Stimulated activated CD8-positive, alpha-beta memory T cell treated with anti-CD3 and anti-CD28 coated beads, Interleukin-12 subunit alpha, Interleukin-12 subunit beta, amount 100 ng/mL, for 4 hours (primary cell): ENCODE results near the gene PRPF38B.

ENCODE experiments used
- DNase-seq: peaks from one replicate; pipeline ENCODE4 v3.0.0-alpha.2; 2020; ENCODE audit warnings: low read depth

PRPF38B gene

GRCh38 chr1:108717774-108718316 lies 25.7 kb downstream of the PRPF38B start:
- no peak for DNase-seq

GRCh38 chr1:108718927-108719655 lies 27.0 kb downstream of the PRPF38B start:
- no peak for DNase-seq

DNA sequence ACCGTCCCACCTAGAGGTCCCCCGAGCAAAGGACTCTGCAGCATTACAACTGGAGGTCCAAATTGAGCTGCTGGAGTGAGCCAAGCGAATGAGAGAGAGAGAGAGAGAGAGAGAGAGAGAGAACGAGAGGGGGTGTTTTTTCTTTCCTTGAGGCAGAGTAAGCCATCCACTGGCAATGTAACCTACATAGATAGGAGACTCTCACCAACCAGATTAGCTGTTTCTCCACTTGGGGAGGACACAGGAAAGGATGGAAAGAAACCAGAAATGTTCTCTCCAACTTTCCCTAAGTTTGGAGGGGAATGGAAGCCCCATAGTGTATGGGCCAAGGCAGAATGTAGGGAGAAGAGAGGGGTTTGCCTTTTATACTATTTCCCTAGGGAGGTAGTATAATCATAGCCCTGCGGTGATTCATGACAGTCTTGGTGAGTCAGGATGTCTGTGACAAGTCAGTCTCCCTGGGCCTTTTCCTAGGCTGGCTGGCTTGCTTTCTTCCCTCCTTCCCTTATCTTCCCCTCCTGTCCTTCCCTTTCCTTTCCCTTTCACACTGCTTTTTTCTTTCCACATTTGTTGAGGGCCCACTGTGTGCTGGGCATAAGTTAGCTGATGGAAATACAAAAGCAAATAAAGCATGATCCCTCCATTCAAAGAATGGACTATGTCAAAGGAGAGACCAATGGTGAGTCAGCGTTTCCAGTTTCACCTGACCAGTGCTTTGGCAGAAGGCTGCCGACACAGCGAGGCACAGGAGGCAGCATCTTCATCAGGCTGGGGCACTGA lies 27.7 kb downstream of the PRPF38B start:
- no peak for DNase-seq

GRCh38 chr1:108722292-108722691 lies 30.2 kb downstream of the PRPF38B start:
- no peak for DNase-seq

- DNase-seq = no peak
Measured at GRCh38 chr1:108725906-108726305, 33.8 kb downstream of the PRPF38B start.

DNA sequence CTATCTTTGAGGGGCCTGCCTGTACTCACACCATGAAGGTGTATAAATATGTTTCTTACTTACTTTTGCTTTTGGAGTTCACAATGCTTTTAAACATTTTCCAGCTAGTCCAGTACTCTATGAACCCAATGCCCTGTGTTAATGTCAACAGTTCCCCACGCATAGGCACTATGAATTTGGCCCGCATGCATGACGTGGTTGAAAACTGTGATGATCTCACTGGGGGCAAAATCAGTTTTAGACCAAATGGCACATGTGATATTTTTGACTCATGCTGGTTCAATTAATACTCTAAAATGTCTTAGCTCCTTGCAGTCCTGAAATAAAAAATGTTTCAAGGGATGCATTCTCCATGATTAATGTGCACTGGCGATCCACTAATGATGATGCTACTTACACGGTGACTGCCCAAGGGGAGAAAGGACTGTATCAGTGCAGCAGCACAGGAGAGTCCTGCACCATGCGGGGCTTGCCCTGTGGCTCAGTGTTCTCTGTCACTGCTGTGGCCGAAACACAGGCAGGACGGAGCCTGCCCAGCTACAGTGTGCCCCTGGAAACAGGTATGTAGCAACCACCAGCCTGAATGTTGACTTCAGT lies 36.3 kb downstream of the PRPF38B start:
- DNase-seq = no peak

- no peak for DNase-seq
Measured at GRCh38 chr1:108729481-108729880, 37.4 kb downstream of the PRPF38B start.

DNA sequence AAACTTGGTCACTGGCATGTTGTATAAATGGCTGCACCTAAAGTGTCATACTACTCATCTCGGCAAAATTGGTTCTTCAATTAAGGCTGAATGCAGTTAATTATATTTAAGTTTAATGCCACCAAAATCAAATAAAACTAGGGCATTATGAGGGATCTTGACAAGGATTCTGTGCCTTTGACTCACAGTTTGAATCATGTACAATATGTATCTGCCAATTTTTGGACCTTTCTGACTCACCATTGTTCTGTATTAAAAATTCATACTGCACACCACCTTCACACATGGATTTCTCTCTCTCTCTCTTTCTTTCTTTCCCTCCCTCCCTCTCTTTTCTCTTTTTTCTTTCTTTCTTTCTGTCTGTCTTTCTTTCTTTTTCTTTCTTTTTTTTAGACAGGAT lies 40.3 kb downstream of the PRPF38B start:
- no peak for DNase-seq

DNA sequence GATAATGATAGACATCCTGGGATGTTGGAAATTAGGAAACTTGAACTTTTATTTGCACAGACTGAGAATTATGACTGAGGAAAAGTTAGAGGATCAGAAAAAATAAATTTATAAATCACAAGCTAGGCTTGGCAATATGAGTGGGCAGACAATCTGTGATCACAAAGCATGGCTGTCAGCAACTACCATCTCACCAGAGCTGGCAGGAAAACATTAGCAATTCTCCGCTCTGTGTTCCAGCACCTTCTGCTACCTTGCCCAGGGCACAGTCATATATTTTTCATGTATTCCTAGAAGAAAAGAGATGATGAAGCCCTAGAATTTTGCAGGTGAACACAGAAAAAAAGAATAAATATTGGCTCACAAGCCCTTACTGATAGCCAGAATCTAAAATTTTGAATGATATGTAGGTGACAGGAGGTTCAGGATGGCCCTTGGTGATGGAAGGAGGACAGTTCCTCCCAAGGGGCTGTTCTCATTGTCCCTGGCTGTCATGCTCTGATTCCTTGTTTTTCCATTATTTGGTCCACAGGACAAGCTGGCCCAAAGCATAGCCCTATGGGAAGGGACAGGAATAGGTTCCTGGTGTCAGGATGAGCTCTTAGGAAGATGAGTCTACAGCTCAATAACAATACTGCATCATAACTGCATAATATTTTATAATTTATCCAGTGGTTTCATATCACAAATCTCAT lies 42.2 kb downstream of the PRPF38B start:
- DNase-seq = no peak

DNA sequence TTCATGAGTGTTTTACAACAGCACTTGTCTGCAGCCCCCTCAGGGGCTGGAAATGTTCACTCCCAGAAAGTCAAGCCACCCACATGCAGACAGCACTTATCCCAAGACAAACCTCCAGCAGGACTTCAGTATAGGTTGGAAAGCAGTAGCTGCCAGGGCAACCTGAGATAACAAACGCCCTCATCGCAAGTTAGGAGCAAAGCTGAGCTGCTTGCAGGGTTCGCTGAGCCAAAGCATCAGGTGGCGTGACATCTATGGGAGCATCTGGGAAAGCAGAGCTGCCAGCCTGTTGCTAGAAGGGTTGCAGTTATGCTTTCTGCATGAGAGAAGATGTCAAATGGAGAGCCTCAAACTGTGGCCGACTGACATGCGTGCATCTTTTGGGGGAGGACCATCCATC lies 50.1 kb downstream of the PRPF38B start:
- no peak for DNase-seq

GRCh38 chr1:108745980-108746381 lies 53.9 kb downstream of the PRPF38B start:
- no peak for DNase-seq

- peak; percentile 99 for DNase-seq
Measured at GRCh38 chr1:108746382-108747170, 54.5 kb downstream of the PRPF38B start, which contains the start of gene STXBP3. TSS of gene STXBP3 (plus strand) at chr1:108746674. CDS start at chr1:108746738, 64 bp downstream.

DNA sequence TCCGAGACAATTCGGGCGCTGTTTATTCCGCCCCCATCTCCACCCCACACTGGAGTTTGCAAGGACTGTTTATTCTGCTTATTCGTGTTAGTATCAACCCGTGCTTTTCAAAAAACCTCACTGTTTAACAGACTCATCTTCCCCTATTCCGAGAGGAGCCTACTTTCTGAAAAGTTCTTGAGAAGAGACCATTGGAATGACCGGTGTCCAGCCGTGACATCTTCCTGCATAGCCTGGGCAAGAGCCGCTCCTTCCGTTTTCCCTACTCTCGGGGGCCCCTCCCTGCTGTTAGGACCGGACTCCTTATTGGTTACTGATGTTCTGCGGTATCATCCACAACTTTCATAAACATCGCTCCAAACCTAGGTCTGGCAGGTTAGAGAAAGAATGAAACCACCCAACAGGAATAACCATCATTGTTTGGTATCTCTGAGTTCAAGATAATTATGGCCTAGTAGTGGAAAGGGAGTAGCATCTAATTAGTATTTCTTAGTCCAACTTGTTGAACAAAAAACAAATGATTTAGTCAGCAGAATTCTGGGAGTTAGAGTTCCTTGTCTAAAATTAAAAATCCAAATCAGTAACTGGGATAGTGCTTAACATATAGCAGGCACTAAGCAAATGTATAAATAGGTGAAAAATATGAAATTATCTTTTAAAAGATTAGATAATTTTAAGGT lies 55.2 kb downstream of the PRPF38B start:
- no peak for DNase-seq

DNA sequence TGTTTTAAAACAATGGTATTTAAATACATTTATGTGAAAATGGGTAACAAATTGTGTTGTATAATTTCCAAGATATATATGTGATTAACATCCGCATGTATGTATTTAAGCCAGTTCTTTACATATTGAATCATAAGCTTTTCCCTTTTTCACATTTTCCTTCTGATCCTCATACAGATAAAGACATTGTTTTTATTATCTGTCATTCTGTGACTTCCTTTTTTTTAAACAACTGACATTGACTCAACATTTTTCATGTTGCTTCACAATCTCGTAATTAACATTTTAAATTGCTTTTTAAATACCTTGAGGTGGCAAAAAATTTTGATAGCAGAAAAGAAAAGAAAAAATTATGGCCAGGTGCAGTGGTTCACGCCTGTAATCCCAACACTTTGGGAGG lies 55.8 kb downstream of the PRPF38B start:
- no peak for DNase-seq

- no peak for DNase-seq
Measured at GRCh38 chr1:108749081-108749480, 57.0 kb downstream of the PRPF38B start.

GRCh38 chr1:108750476-108751181 lies 58.5 kb downstream of the PRPF38B start:
- DNase-seq = no peak
